Natural killer cell treated with Interleukin-12 subunit alpha and Interleukin-12 subunit beta and Interleukin-15 and Interleukin-18, amount 100 ng/mL, for 72 hours (primary cell): ENCODE results near the gene PDE7B. TPM values are rescaled to one million over a fixed set of nuclear protein-coding genes. Genes with fewer than 3 reads are reported as not detected.

Source experiments
- ATAC-seq, 2 donors: fragments of 150-1000 bp; cut with Tn5 transposase in 1 of 2; sonication (Bioruptor Pico), chemical (Tn5 transposase) in 1 of 2; 2 replicates each; pipeline ENCODE4 v1.10.0; 2021
- DNase-seq: peaks from one replicate; pipeline ENCODE4 v3.0.0; 2022; ENCODE audit warnings: low spot score
- H3K27ac Mint-ChIP-seq, 2 donors: 1 replicate in 1 of 2; 2 replicates in 1 of 2; pipeline ENCODE4 v1.8.0; 2022; ENCODE audit warnings: mixed read lengths in 2 of 2, mild to moderate bottlenecking in 1 of 2, moderate library complexity in 1 of 2
- H3K27me3 Mint-ChIP-seq, 2 donors: 1 replicate in 1 of 2; 2 replicates in 1 of 2; pipeline ENCODE4 v1.8.0; 2022; ENCODE audit warnings: mixed read lengths in 2 of 2
- H3K36me3 Mint-ChIP-seq: one replicate; pipeline ENCODE4 v1.8.0; 2022; ENCODE audit warnings: mixed read lengths
- H3K4me1 Mint-ChIP-seq, 2 donors: 1 replicate in 1 of 2; 2 replicates in 1 of 2; pipeline ENCODE4 v1.8.0; 2022; ENCODE audit warnings: low read depth in 2 of 2, mixed read lengths in 2 of 2, mild to moderate bottlenecking in 1 of 2
- H3K4me3 Mint-ChIP-seq: one replicate; pipeline ENCODE4 v1.8.0; 2022; ENCODE audit warnings: mixed read lengths
- H3K9me3 Mint-ChIP-seq: 2 replicates; pipeline ENCODE4 v1.8.0; 2022; ENCODE audit warnings: mixed read lengths
- total RNA-seq, 2 donors: library from RNA; stranded (reverse); gene quantifications; one replicate each; pipeline ENCODE4 v1.2.3, GENCODE V29; 2022

PDE7B gene
- total RNA-seq, 2 donors from 2014 or later: 0.14 TPM; not detected in 1

DNA sequence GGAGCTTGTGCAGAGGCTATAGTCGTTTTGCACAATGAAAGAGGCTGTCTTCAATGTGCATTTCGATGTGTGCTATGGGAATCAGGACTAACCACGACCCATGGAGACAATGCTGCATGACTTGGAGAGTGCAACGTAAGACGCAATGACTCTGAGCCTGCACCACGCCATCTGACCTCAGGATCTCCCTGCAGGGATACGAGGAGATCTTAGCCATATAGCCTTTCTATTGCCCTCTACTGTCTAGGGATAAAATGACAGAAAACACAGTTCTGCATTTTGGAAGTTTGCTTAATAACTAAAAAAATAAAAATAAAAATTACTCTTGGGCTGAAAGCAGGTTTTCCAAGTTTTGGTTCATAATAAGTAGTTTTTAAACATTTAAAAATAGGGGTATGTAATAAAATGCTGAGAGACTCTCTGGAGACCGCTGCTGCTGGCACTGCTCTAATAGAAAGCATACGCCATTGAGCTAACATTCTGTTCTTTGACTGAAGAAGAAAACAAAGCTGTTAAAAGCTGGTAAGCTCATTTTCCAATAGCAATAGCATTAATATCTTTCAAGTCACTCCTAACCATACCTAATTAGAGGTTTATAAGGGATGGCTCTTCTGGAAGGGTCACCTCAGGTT lies 87.2 kb downstream of the PDE7B start:
- Mint-ChIP-seq H3K4me3 (no peak overlapping the region), H3K36me3 (no peaks in the 10 kb centered on the region), H3K27me3 (peaks cover under 1 to 2% of the 10 kb centered on the region in 2 donors), H3K9me3 (no peaks in the 10 kb centered on the region), H3K27ac (no peak overlapping the region), H3K4me1 (no peaks in the 10 kb centered on the region)
- ATAC-seq (no peak), DNase-seq (no peak)

DNA sequence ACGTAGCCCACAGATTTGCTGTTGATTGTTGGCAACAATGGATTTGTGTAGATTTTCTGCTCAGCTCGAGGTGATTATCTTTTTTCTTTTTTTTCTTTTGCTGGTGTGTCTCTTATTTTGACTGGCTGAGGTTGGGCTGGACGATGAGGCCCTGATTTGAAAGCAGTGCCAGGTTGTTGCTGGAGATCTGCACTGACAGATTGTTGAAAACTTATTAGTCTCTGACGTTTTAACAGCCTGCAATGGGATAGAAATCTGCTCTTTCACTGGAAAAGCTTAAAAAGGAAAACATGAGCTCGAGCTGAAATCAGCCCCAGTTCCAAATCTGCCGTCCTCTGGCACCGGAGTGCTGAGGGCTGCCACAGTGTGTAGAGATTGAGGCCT lies 87.7 kb downstream of the PDE7B start:
- Mint-ChIP-seq H3K36me3 (no peaks in the 10 kb centered on the region), H3K4me1 (no peaks in the 10 kb centered on the region), H3K27ac (no peak overlapping the region), H3K27me3 (peaks cover 3 to 7% of the 10 kb centered on the region in 2 donors), H3K9me3 (no peaks in the 10 kb centered on the region), H3K4me3 (no peak overlapping the region)
- no peak for ATAC-seq
- no peak for DNase-seq

DNA sequence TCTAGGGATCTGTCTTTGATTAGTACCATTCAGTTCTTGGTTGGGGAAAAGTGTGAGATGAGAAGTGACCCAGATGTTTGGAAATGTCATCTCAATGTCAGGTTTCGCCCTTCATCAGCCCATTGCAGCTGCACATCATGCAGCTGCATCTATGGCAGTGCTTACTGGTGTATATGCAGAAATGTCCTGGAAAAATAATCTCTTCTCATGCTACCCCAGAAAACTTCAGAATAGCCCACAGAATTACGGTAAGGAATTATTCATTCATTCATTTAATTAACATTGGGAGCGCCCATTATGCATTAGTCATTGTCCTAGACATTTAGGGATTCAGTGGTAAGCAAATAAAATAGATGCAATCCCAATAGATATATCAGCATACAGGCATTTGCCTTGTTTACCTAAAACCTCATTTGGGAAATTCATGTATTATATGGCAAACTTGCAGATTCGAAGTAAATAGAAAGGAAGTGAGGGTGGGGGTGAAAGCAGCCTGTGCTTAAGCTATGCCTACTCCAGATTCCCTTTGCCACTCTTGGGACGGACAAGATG lies 89.2 kb downstream of the PDE7B start:
- no peak overlapping the region for H3K4me3 Mint-ChIP-seq
- H3K36me3 Mint-ChIP-seq: no peaks in the 10 kb centered on the region
- no peak overlapping the region for H3K27ac Mint-ChIP-seq
- DNase-seq: no peak
- H3K27me3 Mint-ChIP-seq: peaks cover 3 to 7% of the 10 kb centered on the region in 2 donors
- H3K4me1 Mint-ChIP-seq: no peaks in the 10 kb centered on the region
- ATAC-seq: no peak
- no peaks in the 10 kb centered on the region for H3K9me3 Mint-ChIP-seq

DNA sequence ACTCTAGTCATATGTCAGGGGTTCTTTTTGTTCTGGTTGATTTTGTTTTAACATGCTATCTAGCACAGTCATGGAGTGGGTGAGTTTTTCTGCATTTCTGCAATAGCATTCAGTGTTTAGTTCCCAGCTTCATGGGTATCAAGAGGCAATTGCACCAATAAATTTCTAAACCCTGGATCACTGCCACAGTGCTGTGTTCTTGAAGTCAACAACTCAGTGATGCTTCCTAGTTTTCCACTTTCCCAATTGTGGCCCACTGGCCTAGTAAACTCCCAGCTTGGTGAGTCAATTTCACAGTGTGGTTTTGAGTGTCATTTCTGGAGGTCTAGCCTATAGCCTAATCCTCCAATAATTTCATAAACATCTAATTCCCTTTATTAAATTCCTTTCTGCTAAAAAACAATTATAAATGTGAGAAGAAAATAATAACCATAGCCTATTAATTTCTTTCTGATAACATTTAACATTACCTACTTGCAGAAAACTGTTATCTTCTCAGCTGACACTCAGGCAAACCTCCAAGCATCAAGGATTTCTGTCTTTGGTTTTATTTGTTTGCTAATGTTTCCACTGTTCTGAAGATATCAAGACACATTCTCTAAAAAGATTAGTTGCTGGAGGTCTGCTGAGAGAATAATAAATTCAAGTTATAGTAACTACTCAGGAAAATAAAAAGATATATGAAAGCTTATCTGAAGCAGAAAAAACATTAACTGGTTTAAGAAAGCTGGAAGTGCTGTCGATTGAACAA lies 89.9 kb downstream of the PDE7B start:
- Mint-ChIP-seq H3K9me3 (no peaks in the 10 kb centered on the region), H3K4me3 (no peak overlapping the region), H3K4me1 (no peaks in the 10 kb centered on the region), H3K27ac (no peak overlapping the region), H3K36me3 (no peaks in the 10 kb centered on the region), H3K27me3 (peaks cover 3 to 7% of the 10 kb centered on the region in 2 donors)
- DNase-seq (no peak), ATAC-seq (no peak)

DNA sequence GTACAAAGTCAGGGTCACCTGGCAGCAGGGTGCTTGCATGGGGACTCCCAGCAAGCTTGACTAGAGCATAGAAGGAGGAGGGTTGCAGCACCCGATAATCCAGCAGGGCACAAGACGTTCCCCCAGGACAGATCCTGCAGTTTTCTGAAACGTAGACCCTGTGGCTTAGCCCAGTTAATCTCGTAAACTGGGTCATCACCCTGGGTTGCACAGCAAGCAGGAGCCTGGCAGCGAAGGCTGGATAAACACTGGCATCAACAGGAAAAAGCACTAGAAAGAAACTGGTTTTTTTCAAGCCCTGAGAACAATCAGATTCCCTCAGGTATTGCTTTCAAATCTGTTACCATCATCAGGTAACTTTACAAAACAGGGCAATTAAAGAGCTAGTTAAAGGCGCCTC lies 92.6 kb downstream of the PDE7B start:
- no peaks in the 10 kb centered on the region for H3K4me1 Mint-ChIP-seq

DNA sequence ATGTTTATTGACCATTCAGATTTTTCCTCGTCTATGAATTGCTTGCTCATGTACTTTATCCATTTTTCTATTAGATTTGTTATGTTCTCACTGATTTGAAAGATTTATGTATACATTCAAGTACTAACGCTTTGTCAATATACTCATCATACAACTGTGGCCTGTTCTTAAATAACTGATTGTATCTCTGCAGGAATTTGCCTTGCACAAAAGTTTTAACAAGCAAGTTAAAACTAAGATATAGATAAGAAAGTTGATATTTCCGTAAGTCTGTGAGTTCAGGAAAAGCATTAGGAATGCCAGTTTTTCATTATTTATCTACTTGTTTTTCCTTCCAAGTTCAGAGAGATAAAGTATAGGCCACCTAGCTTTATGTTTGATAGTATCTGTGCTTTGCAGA lies 95.2 kb downstream of the PDE7B start:
- H3K36me3 Mint-ChIP-seq: no peaks in the 10 kb centered on the region
- H3K27me3 Mint-ChIP-seq: peaks cover 8 to 27% of the 10 kb centered on the region in 2 donors
- no peak for ATAC-seq
- H3K4me1 Mint-ChIP-seq: no peaks in the 10 kb centered on the region
- no peak overlapping the region for H3K27ac Mint-ChIP-seq
- no peak for DNase-seq
- H3K4me3 Mint-ChIP-seq: no peak overlapping the region
- no peaks in the 10 kb centered on the region for H3K9me3 Mint-ChIP-seq

More for the DNA sequence above, 92.6 kb downstream of the PDE7B start:
- H3K36me3 Mint-ChIP-seq: no peaks in the 10 kb centered on the region
- ATAC-seq (no peak), DNase-seq (no peak)
- no peaks in the 10 kb centered on the region for H3K9me3 Mint-ChIP-seq
- H3K4me3 Mint-ChIP-seq: no peak overlapping the region
- no peak overlapping the region for H3K27ac Mint-ChIP-seq
- H3K27me3 Mint-ChIP-seq: peaks cover 5 to 14% of the 10 kb centered on the region in 2 donors

DNA sequence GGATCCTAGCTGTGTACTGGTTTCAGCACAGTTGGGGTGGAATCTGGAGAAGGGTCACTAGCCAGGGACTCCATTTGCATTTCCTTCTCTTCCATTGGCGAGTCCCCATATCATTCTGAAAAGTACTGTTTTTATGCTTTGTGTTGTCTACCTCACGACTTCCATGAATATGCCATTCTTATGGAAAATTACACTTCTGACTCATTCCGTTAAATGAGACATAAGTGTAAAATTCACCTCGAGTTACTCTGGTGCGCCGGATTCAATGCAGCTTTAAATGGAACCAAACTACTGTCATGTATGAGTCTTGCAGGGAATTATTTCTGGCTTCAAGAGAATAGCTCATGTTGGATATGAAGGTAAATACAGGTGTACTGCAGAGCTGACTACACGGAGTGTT lies 99.2 kb downstream of the PDE7B start:
- H3K4me1 Mint-ChIP-seq: no peaks in the 10 kb centered on the region
- DNase-seq (no peak), ATAC-seq (no peak)
- peaks cover 5 to 19% of the 10 kb centered on the region in 2 donors for H3K27me3 Mint-ChIP-seq
- no peaks in the 10 kb centered on the region for H3K9me3 Mint-ChIP-seq
- no peaks in the 10 kb centered on the region for H3K36me3 Mint-ChIP-seq
- H3K27ac Mint-ChIP-seq: no peak overlapping the region
- no peak overlapping the region for H3K4me3 Mint-ChIP-seq

DNA sequence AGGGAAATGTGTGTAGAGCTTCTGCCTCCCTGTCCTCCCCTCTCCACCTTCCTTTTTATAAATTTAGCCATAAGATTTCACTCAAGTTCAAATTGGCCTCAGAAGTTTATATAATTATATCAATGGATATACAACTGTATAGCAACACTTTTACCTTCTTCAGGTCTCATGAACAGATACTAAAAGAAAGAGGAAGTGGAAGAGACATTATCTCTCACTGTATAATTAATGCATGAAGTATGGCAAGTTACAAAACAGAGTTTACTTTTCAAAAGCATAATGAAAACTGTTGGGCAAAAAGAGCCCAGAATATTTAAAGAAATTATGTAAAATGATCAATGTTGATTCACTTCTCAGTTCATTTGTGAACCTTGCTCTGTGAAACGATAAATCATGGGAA lies 99.7 kb downstream of the PDE7B start:
- no peaks in the 10 kb centered on the region for H3K9me3 Mint-ChIP-seq
- DNase-seq (no peak), ATAC-seq (no peak)
- no peaks in the 10 kb centered on the region for H3K36me3 Mint-ChIP-seq
- H3K4me3 Mint-ChIP-seq: no peak overlapping the region
- peaks cover 5 to 19% of the 10 kb centered on the region in 2 donors for H3K27me3 Mint-ChIP-seq
- H3K27ac Mint-ChIP-seq: no peak overlapping the region
- H3K4me1 Mint-ChIP-seq: no peaks in the 10 kb centered on the region

DNA sequence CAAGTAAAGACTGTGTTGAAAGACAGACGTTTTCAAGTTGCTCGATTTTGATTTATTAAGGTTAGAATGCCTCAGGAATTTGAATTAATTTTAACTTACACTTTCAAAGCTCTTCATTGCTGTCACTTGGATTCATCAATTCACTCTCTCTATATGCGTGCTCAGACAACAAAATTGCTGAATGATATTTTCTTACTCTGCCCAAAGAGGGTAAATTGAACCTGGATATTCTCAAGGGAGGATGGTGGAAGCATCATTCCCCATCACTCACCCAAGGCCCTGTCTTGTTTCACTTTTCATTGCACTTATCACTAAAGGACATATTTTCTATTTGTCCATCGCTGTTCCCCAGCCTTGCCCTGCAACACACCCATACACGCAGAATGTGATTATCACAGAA lies 102.3 kb downstream of the PDE7B start:
- no peak for DNase-seq
- Mint-ChIP-seq H3K27ac (no peak overlapping the region), H3K27me3 (peaks cover 3 to 14% of the 10 kb centered on the region in 2 donors), H3K36me3 (no peaks in the 10 kb centered on the region), H3K9me3 (no peaks in the 10 kb centered on the region), H3K4me1 (no peaks in the 10 kb centered on the region), H3K4me3 (no peak overlapping the region)
- ATAC-seq: no peak

DNA sequence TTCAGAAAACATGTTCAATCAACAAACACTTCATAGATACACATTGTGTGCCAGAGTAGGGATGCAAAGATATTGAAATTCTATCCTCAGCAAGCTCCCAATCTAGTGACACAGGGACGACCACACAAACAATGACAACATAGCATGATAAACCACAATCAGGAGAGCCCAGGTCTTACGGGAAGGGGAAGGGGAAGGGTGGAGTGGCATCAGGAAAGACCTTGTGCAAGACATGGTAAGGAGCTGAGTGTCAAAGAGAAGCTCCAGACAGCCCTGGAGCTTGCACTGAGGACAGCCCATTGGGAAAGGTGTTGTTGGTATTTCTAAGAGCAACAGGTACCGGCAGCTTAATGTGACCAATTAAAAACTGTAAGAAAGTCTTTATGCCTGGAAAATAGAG lies 103.6 kb downstream of the PDE7B start:
- Mint-ChIP-seq H3K4me1 (no peaks in the 10 kb centered on the region), H3K27me3 (peaks cover 3 to 9% of the 10 kb centered on the region in 2 donors), H3K36me3 (no peaks in the 10 kb centered on the region), H3K27ac (no peak overlapping the region), H3K9me3 (no peaks in the 10 kb centered on the region), H3K4me3 (no peak overlapping the region)
- ATAC-seq: no peak
- DNase-seq: no peak

DNA sequence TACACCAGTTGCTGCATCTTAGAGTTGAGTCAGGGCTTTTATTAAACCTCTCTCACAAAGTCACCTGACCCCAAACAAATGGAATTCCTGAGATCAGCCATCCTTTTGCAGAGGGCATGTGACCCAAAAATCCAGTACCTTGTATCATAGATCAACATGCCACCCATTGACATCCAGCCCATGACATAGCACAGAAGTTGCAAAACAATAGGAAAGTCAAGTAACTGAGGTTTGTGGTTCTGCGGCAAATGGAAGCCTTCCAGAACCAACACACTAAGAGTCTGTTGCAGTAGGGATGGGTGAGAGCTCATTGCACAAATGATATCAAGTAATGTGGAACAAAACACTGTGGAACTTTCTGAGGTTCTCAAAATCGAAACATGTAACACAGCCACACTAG lies 111.2 kb downstream of the PDE7B start:
- ATAC-seq (no peak), DNase-seq (no peak)
- H3K4me3 Mint-ChIP-seq: no peak overlapping the region
- H3K4me1 Mint-ChIP-seq: no peaks in the 10 kb centered on the region
- no peak overlapping the region for H3K27ac Mint-ChIP-seq
- H3K27me3 Mint-ChIP-seq: peaks cover 11 to 14% of the 10 kb centered on the region in 2 donors
- no peaks in the 10 kb centered on the region for H3K9me3 Mint-ChIP-seq
- no peaks in the 10 kb centered on the region for H3K36me3 Mint-ChIP-seq

DNA sequence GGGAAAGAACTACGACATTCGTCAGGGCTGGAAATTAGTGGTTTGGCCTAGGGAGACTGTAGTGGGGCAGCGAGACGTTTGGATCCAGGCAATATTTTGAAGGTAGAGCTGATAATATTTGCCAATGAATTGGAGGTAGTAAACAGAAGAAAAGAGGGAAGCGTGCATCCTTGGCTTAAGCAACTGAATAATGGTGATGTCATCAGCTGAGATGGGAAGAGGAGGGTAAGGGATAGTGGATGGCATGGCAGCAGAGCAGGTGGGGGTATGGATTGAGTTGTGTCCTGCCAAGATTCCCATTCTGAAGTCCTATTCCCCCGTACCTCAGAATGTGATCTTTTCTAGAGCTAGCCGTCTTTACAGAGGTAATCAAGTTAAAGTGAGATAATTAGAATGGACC lies 119.2 kb downstream of the PDE7B start:
- ATAC-seq (no peak), DNase-seq (no peak)
- Mint-ChIP-seq H3K4me1 (no peaks in the 10 kb centered on the region), H3K36me3 (no peaks in the 10 kb centered on the region), H3K27me3 (peaks cover 12 to 16% of the 10 kb centered on the region in 2 donors), H3K27ac (no peak overlapping the region), H3K4me3 (no peak overlapping the region), H3K9me3 (no peaks in the 10 kb centered on the region)

DNA sequence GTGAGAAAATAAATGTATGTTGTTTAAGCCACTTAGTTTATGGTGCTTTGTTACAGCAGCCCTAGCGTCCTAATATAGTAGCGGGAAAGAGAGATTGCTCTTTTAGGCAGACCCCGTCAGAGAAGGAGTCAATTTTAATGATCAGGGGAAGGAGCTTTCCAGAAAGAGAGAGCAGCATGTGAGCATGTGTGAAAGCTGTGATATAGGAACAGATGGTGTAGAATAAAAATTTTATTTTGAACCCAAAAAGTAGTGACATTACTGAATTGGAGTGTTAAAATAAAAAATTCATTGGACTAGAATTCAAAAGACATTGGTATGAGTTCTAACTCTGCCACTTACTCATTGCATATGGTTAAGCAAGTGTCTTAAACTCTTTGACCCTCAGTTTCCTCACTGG lies 119.8 kb downstream of the PDE7B start:
- Mint-ChIP-seq H3K4me1 (no peaks in the 10 kb centered on the region), H3K27me3 (peaks cover 15% of the 10 kb centered on the region in 2 donors), H3K9me3 (no peaks in the 10 kb centered on the region), H3K27ac (no peak overlapping the region), H3K4me3 (no peak overlapping the region), H3K36me3 (no peaks in the 10 kb centered on the region)
- ATAC-seq: no peak
- DNase-seq: no peak

DNA sequence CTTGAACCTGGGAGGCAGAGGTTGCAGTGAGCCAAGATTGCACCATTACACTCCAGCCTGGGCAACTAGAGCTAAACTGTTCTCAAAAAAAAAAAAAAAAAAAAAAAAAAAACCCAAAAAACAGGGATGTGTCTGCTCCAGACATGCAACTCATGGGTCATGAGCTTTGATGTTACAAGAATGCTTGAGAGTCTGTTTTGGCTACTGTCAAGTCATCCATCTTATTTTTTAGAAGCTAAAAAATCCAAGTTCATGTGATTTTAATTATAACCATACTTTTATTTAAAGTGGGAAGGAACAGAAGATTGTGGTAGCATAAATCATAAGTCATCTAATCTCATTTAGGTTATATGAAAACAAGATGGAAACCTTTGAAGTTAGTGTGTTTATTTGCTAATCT lies 120.6 kb downstream of the PDE7B start:
- no peak for DNase-seq
- Mint-ChIP-seq H3K4me3 (no peak overlapping the region), H3K36me3 (no peaks in the 10 kb centered on the region), H3K4me1 (no peaks in the 10 kb centered on the region), H3K9me3 (no peaks in the 10 kb centered on the region), H3K27me3 (peaks cover 15% of the 10 kb centered on the region in 2 donors), H3K27ac (no peak overlapping the region)
- ATAC-seq: no peak
